ENCODE measurements around the gene PODN.

Gene PODN

GRCh38 chr1:53026254-53026653, 35.8 kb upstream of the PODN start:
- no peak for TF ChIP-seq EZH2 (IDR thresholded peaks at IDR 0.05; ENCODE audit: borderline replicate concordance, low read depth, low read length, severe bottlenecking)
- Histone ChIP-seq H4K20me1 (ENCODE audit: insufficient read depth, low read length) (peaks cover 3% of the 10 kb centered on the region; the same call in 1 of the 2 replicates), H3K36me3 (ENCODE audit: insufficient read depth, low read length) (peaks cover 15% of the 10 kb centered on the region), H3K27ac (ENCODE audit: low read length) (no peak overlapping the region), H3K4me2 (ENCODE audit: insufficient read depth, low read length) (no peak overlapping the region), H3K4me1 (ENCODE audit: insufficient read depth, low read length) (no peaks in the 10 kb centered on the region), H2AFZ (ENCODE audit: low read depth, low read length) (no peak overlapping the region), H3K27me3 (ENCODE audit: insufficient read depth, low read length, poor library complexity) (no peaks in the 10 kb centered on the region), H3K9me3 (ENCODE audit: insufficient read depth, low read length, severe bottlenecking) (no peaks in the 10 kb centered on the region), H3K9ac (ENCODE audit: low read depth, low read length) (no peak overlapping the region), H3K4me3 (ENCODE audit: low read depth in 1 of 2, low read length in 2 of 2) (no peak overlapping the region), H3K79me2 (ENCODE audit: insufficient read depth, low read length) (peaks cover 24% of the 10 kb centered on the region)
- DNase-seq (no peak), ATAC-seq (ENCODE audit: insufficient read depth, low read depth) (no peak)

GRCh38 chr1:53031732-53032131, 30.3 kb upstream of the PODN start:
- Histone ChIP-seq H3K4me3 (ENCODE audit: low read depth in 1 of 2, low read length in 2 of 2) (no peak overlapping the region), H3K4me1 (ENCODE audit: insufficient read depth, low read length) (no peaks in the 10 kb centered on the region), H3K36me3 (ENCODE audit: insufficient read depth, low read length) (peaks cover 22% of the 10 kb centered on the region), H3K9me3 (ENCODE audit: insufficient read depth, low read length, severe bottlenecking) (no peaks in the 10 kb centered on the region), H3K27ac (ENCODE audit: low read length) (no peak overlapping the region), H3K9ac (ENCODE audit: low read depth, low read length) (no peak overlapping the region), H3K4me2 (ENCODE audit: insufficient read depth, low read length) (no peak overlapping the region), H4K20me1 (ENCODE audit: insufficient read depth, low read length) (no peaks in the 10 kb centered on the region), H2AFZ (ENCODE audit: low read depth, low read length) (no peak overlapping the region), H3K79me2 (ENCODE audit: insufficient read depth, low read length) (0 out of 2 replicates have a peak, but pooled peaks cover 3% of the 10 kb centered on the region), H3K27me3 (ENCODE audit: insufficient read depth, low read length, poor library complexity) (no peaks in the 10 kb centered on the region)
- DNase-seq = no peak
- TF ChIP-seq EZH2 (IDR thresholded peaks at IDR 0.05; ENCODE audit: borderline replicate concordance, low read depth, low read length, severe bottlenecking) (no peak), CTCF (IDR thresholded peaks at IDR 0.05; ENCODE audit: borderline replicate concordance, extremely low read depth, low read length, poor library complexity, severe bottlenecking) (no peak)
- ATAC-seq (ENCODE audit: insufficient read depth, low read depth) = no peak

GRCh38 chr1:53037159-53037558, 24.9 kb upstream of the PODN start:
- no peak for ATAC-seq (ENCODE audit: insufficient read depth, low read depth)
- Histone ChIP-seq H3K9ac (ENCODE audit: low read depth, low read length) (no peak overlapping the region), H4K20me1 (ENCODE audit: insufficient read depth, low read length) (no peaks in the 10 kb centered on the region), H3K27me3 (ENCODE audit: insufficient read depth, low read length, poor library complexity) (no peaks in the 10 kb centered on the region), H3K4me3 (ENCODE audit: low read depth in 1 of 2, low read length in 2 of 2) (no peak overlapping the region), H2AFZ (ENCODE audit: low read depth, low read length) (no peak overlapping the region), H3K9me3 (ENCODE audit: insufficient read depth, low read length, severe bottlenecking) (no peaks in the 10 kb centered on the region), H3K27ac (ENCODE audit: low read length) (no peak overlapping the region), H3K4me2 (ENCODE audit: insufficient read depth, low read length) (no peak overlapping the region), H3K4me1 (ENCODE audit: insufficient read depth, low read length) (no peaks in the 10 kb centered on the region), H3K79me2 (ENCODE audit: insufficient read depth, low read length) (0 out of 2 replicates have a peak, but pooled peaks cover 2% of the 10 kb centered on the region), H3K36me3 (ENCODE audit: insufficient read depth, low read length) (peaks cover 22% of the 10 kb centered on the region; the same call in 1 of the 2 replicates)
- no peak for DNase-seq
- TF ChIP-seq CTCF (IDR thresholded peaks at IDR 0.05; ENCODE audit: borderline replicate concordance, extremely low read depth, low read length, poor library complexity, severe bottlenecking) = no peak
- no peak for TF ChIP-seq EZH2 (IDR thresholded peaks at IDR 0.05; ENCODE audit: borderline replicate concordance, low read depth, low read length, severe bottlenecking)

GRCh38 chr1:53038566-53038965, 23.4 kb upstream of the PODN start:
- DNase-seq (no peak), ATAC-seq (ENCODE audit: insufficient read depth, low read depth) (no peak)
- H4K20me1 ChIP-seq (ENCODE audit: insufficient read depth, low read length) = no peaks in the 10 kb centered on the region
- peaks cover 17% of the 10 kb centered on the region; the same call in 1 of the 2 replicates for H3K36me3 ChIP-seq (ENCODE audit: insufficient read depth, low read length)
- H3K79me2 ChIP-seq (ENCODE audit: insufficient read depth, low read length) = no peaks in the 10 kb centered on the region
- H2AFZ ChIP-seq (ENCODE audit: low read depth, low read length) = no peak overlapping the region
- no peaks in the 10 kb centered on the region for H3K9me3 ChIP-seq (ENCODE audit: insufficient read depth, low read length, severe bottlenecking)
- TF ChIP-seq CTCF (IDR thresholded peaks at IDR 0.05; ENCODE audit: borderline replicate concordance, extremely low read depth, low read length, poor library complexity, severe bottlenecking) (no peak), EZH2 (IDR thresholded peaks at IDR 0.05; ENCODE audit: borderline replicate concordance, low read depth, low read length, severe bottlenecking) (no peak)
- no peaks in the 10 kb centered on the region for H3K27me3 ChIP-seq (ENCODE audit: insufficient read depth, low read length, poor library complexity)
- no peak overlapping the region for H3K4me3 ChIP-seq (ENCODE audit: low read depth in 1 of 2, low read length in 2 of 2)
- H3K4me1 ChIP-seq (ENCODE audit: insufficient read depth, low read length) = no peaks in the 10 kb centered on the region
- H3K27ac ChIP-seq (ENCODE audit: low read length) = no peak overlapping the region
- H3K9ac ChIP-seq (ENCODE audit: low read depth, low read length) = no peak overlapping the region
- H3K4me2 ChIP-seq (ENCODE audit: insufficient read depth, low read length) = no peak overlapping the region
